H1 (cell line): ENCODE results near the gene DLG4. TPM values are rescaled to one million over a fixed set of nuclear protein-coding genes. Genes with fewer than 3 reads are reported as not detected.

Experiments used
- CTCF ChIA-PET: fragments of 300-600 bp; sonication (Branson Sonifier 250); formaldehyde crosslinking; loops from one replicate; lab custom pipeline; 2021; ENCODE audit not compliant: partially characterized antibody; lab: Charles Lee
- POLR2A ChIA-PET: fragments of 300-600 bp; sonication (Branson Sonifier 250); formaldehyde crosslinking; loops from one replicate; lab custom pipeline; 2021; ENCODE audit warnings: inconsistent platforms; ENCODE audit not compliant: partially characterized antibody; lab: Charles Lee
- DNase-seq, 2 experiments: peaks; one replicate each; pipeline versions ENCODE4 v3.0.0 to v3.0.0-alpha.2; 2010 to 2022; ENCODE audit warnings: low spot score in 2 of 2, low read depth in 1 of 2, mixed read lengths in 1 of 2
- FAIRE-seq: peaks from 2 replicates; lab custom pipeline; 2011; peaks lifted over from hg19 to GRCh38; lab: Jason Lieb, UNC
- H2AFZ ChIP-seq: 2 replicates; pipeline ENCODE4 v1.8.1; 2012; ENCODE audit warnings: low read length, inconsistent platforms
- H2AK5ac ChIP-seq: 2 replicates; pipeline ENCODE4 v1.6.1; 2013; ENCODE audit warnings: low read depth, low read length
- H2BK120ac ChIP-seq: replicated peaks from 2 replicates; pipeline ENCODE3; 2013; ENCODE audit warnings: low read depth, low read length, inconsistent platforms
- H2BK12ac ChIP-seq: 2 replicates; pipeline ENCODE4 v1.6.1; 2013; ENCODE audit warnings: low read depth, low read length
- H2BK15ac ChIP-seq: 2 replicates; pipeline ENCODE4 v1.6.1; 2013; ENCODE audit warnings: low read length
- H2BK20ac ChIP-seq: 2 replicates; pipeline ENCODE4 v1.6.1; 2013; ENCODE audit warnings: low read length
- H2BK5ac ChIP-seq: 2 replicates; pipeline ENCODE4 v1.6.1; 2013; ENCODE audit warnings: low read depth, low read length
- H3K14ac ChIP-seq: 2 replicates; pipeline ENCODE4 v1.6.1; 2013; ENCODE audit warnings: inconsistent platforms; ENCODE audit not compliant: insufficient read length
- H3K18ac ChIP-seq: 2 replicates; pipeline ENCODE4 v1.6.1; 2013; ENCODE audit warnings: low read length; ENCODE audit errors: extremely low read depth
- H3K23ac ChIP-seq: 2 replicates; pipeline ENCODE4 v1.6.1; 2013; ENCODE audit warnings: inconsistent platforms; ENCODE audit not compliant: insufficient read length
- H3K23me2 ChIP-seq: 2 replicates; pipeline ENCODE4 v1.6.1; 2013; ENCODE audit warnings: low read depth, low read length
- H3K27ac ChIP-seq: 2 replicates; pipeline ENCODE4 v1.6.1; 2011; ENCODE audit warnings: low read depth, low read length, inconsistent platforms
- H3K27me3 ChIP-seq, 4 experiments: replicated peaks in 1 of 4; 1 replicate in 1 of 4; 2 replicates in 3 of 4; pipeline versions ENCODE4 v1.6.1 to v1.8.1; 2011 to 2013; ENCODE audit warnings: low read length in 3 of 4, mild to moderate bottlenecking in 3 of 4, inconsistent platforms in 2 of 4, mixed read lengths in 2 of 4, moderate library complexity in 1 of 4; ENCODE audit not compliant: control insufficient read depth in 3 of 4, insufficient read depth in 3 of 4; ENCODE audit errors: extremely low read depth in 1 of 4
- H3K36me3 ChIP-seq, 4 experiments: 2 replicates each; pipeline versions ENCODE4 v1.6.1 to v1.8.1; 2011 to 2013; ENCODE audit warnings: mild to moderate bottlenecking in 4 of 4, low read length in 3 of 4, moderate library complexity in 2 of 4, control low read depth in 1 of 4, inconsistent platforms in 1 of 4; ENCODE audit not compliant: insufficient read depth in 4 of 4, control insufficient read depth in 2 of 4
- H3K4ac ChIP-seq: replicated peaks from 2 replicates; pipeline ENCODE3; 2013; ENCODE audit warnings: low read length, low read depth, mixed read lengths, inconsistent platforms; ENCODE audit not compliant: insufficient read length
- H3K4me1 ChIP-seq, 4 experiments: replicated peaks in 1 of 4; 1 replicate in 1 of 4; 2 replicates in 3 of 4; pipeline versions ENCODE4 v1.6.1 to v1.8.1; 2011 to 2013; ENCODE audit warnings: low read length in 3 of 4, inconsistent platforms in 2 of 4, mixed read lengths in 1 of 4; ENCODE audit not compliant: insufficient read depth in 4 of 4, control insufficient read depth in 3 of 4
- H3K4me2 ChIP-seq, 2 experiments: 2 replicates each; pipeline versions ENCODE4 v1.6.1 to v1.8.1; 2011 to 2013; ENCODE audit warnings: low read depth in 2 of 2, low read length in 2 of 2, control low read depth in 1 of 2, inconsistent platforms in 1 of 2, mild to moderate bottlenecking in 1 of 2; ENCODE audit not compliant: insufficient read depth in 1 of 2
- H3K4me3 ChIP-seq, 4 experiments: fragments of 200-600, 300-600 bp in 1 of 4; sonication (generic), shearing (Covaris generic), sonication (Bioruptor Twin) in 1 of 4; 2 replicates each; pipeline versions ENCODE4 v1.5.1 to v1.8.1; 2011 to 2016; ENCODE audit warnings: low read length in 4 of 4, low read depth in 3 of 4, control low read depth in 2 of 4, inconsistent platforms in 2 of 4, mild to moderate bottlenecking in 2 of 4, mixed read lengths in 1 of 4, moderate library complexity in 1 of 4; ENCODE audit not compliant: insufficient read depth in 2 of 4; ENCODE audit errors: extremely low read depth in 1 of 4
- H3K56ac ChIP-seq: replicated peaks from 2 replicates; pipeline ENCODE3; 2013; ENCODE audit warnings: low read depth, mild to moderate bottlenecking, mixed read lengths, low read length, inconsistent platforms; ENCODE audit not compliant: insufficient read length
- H3K79me1 ChIP-seq: 2 replicates; pipeline ENCODE4 v1.6.1; 2013; ENCODE audit warnings: low read depth, low read length, control low read depth
- H3K79me2 ChIP-seq, 2 experiments: 2 replicates each; pipeline versions ENCODE4 v1.6.1 to v1.8.1; 2012 to 2013; ENCODE audit warnings: low read length in 2 of 2, mild to moderate bottlenecking in 2 of 2, inconsistent platforms in 1 of 2; ENCODE audit not compliant: insufficient read depth in 2 of 2, control insufficient read depth in 1 of 2
- H3K9ac ChIP-seq, 4 experiments: replicated peaks in 1 of 4; 1 replicate in 1 of 4; 2 replicates in 3 of 4; pipeline versions ENCODE4 v1.6.1 to v1.8.1; 2011 to 2013; ENCODE audit warnings: low read depth in 3 of 4, low read length in 3 of 4, control low read depth in 2 of 4, mild to moderate bottlenecking in 2 of 4, moderate library complexity in 2 of 4, inconsistent platforms in 1 of 4; ENCODE audit errors: extremely low read depth in 1 of 4
- H3K9me3 ChIP-seq, 2 experiments: 2 replicates each; pipeline versions ENCODE4 v1.6.1 to v1.8.1; 2012 to 2013; ENCODE audit warnings: mild to moderate bottlenecking in 2 of 2, moderate library complexity in 2 of 2, control low read depth in 1 of 2, inconsistent platforms in 1 of 2, low read depth in 1 of 2, low read length in 1 of 2, mixed read lengths in 1 of 2; ENCODE audit not compliant: insufficient read depth in 2 of 2
- H4K20me1 ChIP-seq, 2 experiments: replicated peaks in 1 of 2; 2 replicates each; pipeline versions ENCODE3 to v1.8.1; 2011 to 2013; ENCODE audit warnings: inconsistent platforms in 2 of 2, low read length in 2 of 2, mild to moderate bottlenecking in 1 of 2; ENCODE audit not compliant: insufficient read depth in 2 of 2, control insufficient read depth in 1 of 2
- H4K5ac ChIP-seq: 2 replicates; pipeline ENCODE4 v1.6.1; 2013; ENCODE audit warnings: low read length, low read depth, mixed read lengths, inconsistent platforms; ENCODE audit not compliant: insufficient read length
- H4K8ac ChIP-seq: 2 replicates; pipeline ENCODE4 v1.8.0; 2013; ENCODE audit warnings: mild to moderate bottlenecking, moderate library complexity, low read length, inconsistent platforms; ENCODE audit not compliant: insufficient read depth; ENCODE audit errors: extremely low read depth
- H4K91ac ChIP-seq: replicated peaks from 2 replicates; pipeline ENCODE3; 2013; ENCODE audit warnings: low read length, mixed read lengths, inconsistent platforms; ENCODE audit not compliant: insufficient read length
- BACH1 ChIP-seq: IDR thresholded peaks from 2 replicates; pipeline ENCODE4 v1.6.1; 2012; ENCODE audit warnings: low read length, improper control_type of control experiment
- CTBP2 ChIP-seq: IDR thresholded peaks from 2 replicates; pipeline ENCODE4 v1.7.0; 2011; ENCODE audit warnings: borderline replicate concordance, mild to moderate bottlenecking, moderate library complexity, mixed read lengths, low read length; ENCODE audit not compliant: insufficient read depth, insufficient read length
- GTF2F1 ChIP-seq: IDR thresholded peaks from 2 replicates; pipeline ENCODE4 v1.6.1; 2012; ENCODE audit warnings: low read depth, low read length, improper control_type of control experiment, borderline replicate concordance
- WGBS, 2 experiments: shearing (Covaris generic) in 1 of 2; methylation state at CpG; one replicate each; pipeline versions ENCODE4 v1.1.6 to v1.1.7; 2013 to 2015; ENCODE audit warnings: low lambda C conversion rate in 2 of 2, mixed read lengths in 2 of 2, inconsistent platforms in 1 of 2, low coverage in 1 of 2, missing lambda C conversion rate in 1 of 2; ENCODE audit not compliant: insufficient replicate concordance in 2 of 2, insufficient coverage in 1 of 2, insufficient read length in 1 of 2; ENCODE audit errors: extremely low coverage in 1 of 2, missing lambda C conversion rate in 1 of 2; 5-methylcytosine and 5-hydroxymethylcytosine counted together
- polyA plus RNA-seq, 7 experiments: library from polyadenylated mRNA; depleted of rRNA in 3 of 7; stranded (reverse) in 5 of 7; unstranded in 2 of 7; fragments of >200 nt in 5 of 7; fragments of 200-250 nt in 2 of 7; gene quantifications; 1 replicate in 5 of 7; 2 replicates in 1 of 7; 4 replicates in 1 of 7; pipeline versions ENCODE4 v1.2.1 to v1.2.3, GENCODE V29; 2011 to 2013; ENCODE audit warnings: missing spikeins in 2 of 7, mixed read lengths in 2 of 7
- total RNA-seq: library from RNA; stranded (reverse); fragmentation: NEBNext Ultra II Directional; extraction: Animal tissue kit (Norgen Biotek cat#: 25700); gene quantifications from 2 replicates; pipeline ENCODE4 v1.2.1, GENCODE V29; 2021

DLG4 gene
- total and polyA plus RNA-seq, 2 of the 8 experiments (the other 6 are each of a cell fraction or from before 2014, with no cell fraction given), result 18.9 to 45.9 TPM

- no peak overlapping the region for H2BK120ac ChIP-seq
- no peak overlapping the region for H3K9ac ChIP-seq
- no peak overlapping the region for H3K4me2 ChIP-seq
- H4K8ac ChIP-seq, result no peak overlapping the region
- TF ChIP-seq CTBP2 (no peak), GTF2F1 (no peak), BACH1 (no peak)
- H3K27ac ChIP-seq, result no peak overlapping the region
- H4K20me1 ChIP-seq, result peaks cover 0 to 2% of the 10 kb centered on the region in 2 experiments
- ChIA-PET CTCF (interaction anchor here (0.7 to 5.4 kb wide), 5 partner anchors 12 to 139 kb away, joined by 3 to 32 read pairs (median 4); partner anchors contain the start of gene SLC16A11), POLR2A (interaction anchor here (1.0 to 1.7 kb wide), 5 partner anchors 13 to 77 kb away, joined by 3 to 4 read pairs (median 3); partner anchors contain the start of genes ACADVL and DLG4)
- no peak for DNase-seq
- no peaks in the 10 kb centered on the region; a peak in 1 of 7 replicates for H3K4me1 ChIP-seq
- H2BK5ac ChIP-seq, result no peak overlapping the region
- H2BK20ac ChIP-seq, result no peak overlapping the region
- no peak overlapping the region for H3K23ac ChIP-seq
- H3K4ac ChIP-seq, result no peak overlapping the region
- H3K79me1 ChIP-seq, result no peaks in the 10 kb centered on the region
- H2BK15ac ChIP-seq, result no peak overlapping the region
- H3K79me2 ChIP-seq, result no peaks in the 10 kb centered on the region
- no peaks in the 10 kb centered on the region for H3K23me2 ChIP-seq
- no peaks in the 10 kb centered on the region for H3K36me3 ChIP-seq
- no peaks in the 10 kb centered on the region for H3K27me3 ChIP-seq
- no peak for FAIRE-seq
- no peak overlapping the region for H2AK5ac ChIP-seq
- H2AFZ ChIP-seq, result no peak overlapping the region
- no peaks in the 10 kb centered on the region for H3K9me3 ChIP-seq
- H4K91ac ChIP-seq, result no peak overlapping the region
- H3K18ac ChIP-seq, result no peak overlapping the region
- 85% methylated on average over 14 of the region's 14 CpGs; no CpG with 5 or more reads in 1 of the 2 experiments for WGBS, 2 experiments
- H3K4me3 ChIP-seq, result no peak overlapping the region
- H4K5ac ChIP-seq, result no peak overlapping the region
- H3K56ac ChIP-seq, result no peak overlapping the region
- H2BK12ac ChIP-seq, result no peak overlapping the region
- no peak overlapping the region for H3K14ac ChIP-seq
These were observed 35.5 kb downstream of the DLG4 start for GRCh38 chr17:7184091-7184488.
